K562 (cell line): ENCODE data around the gene BIRC3. TPM values are rescaled to one million over a fixed set of nuclear protein-coding genes. Genes with fewer than 3 reads are reported as not detected.

Experiments
- ETV6 ChIP-seq, 3 experiments: fragments of 150-350 bp in 1 of 3; sonication (generic) in 1 of 3; formaldehyde crosslinking in 1 of 3; IDR thresholded peaks; 2 replicates each; pipeline versions ENCODE4 v1.6.1 to v1.8.0; 2014 to 2022; ENCODE audit warnings: borderline replicate concordance in 2 of 3, low read depth in 2 of 3, antibody characterized with exemption in 1 of 3, low read length in 1 of 3, mild to moderate bottlenecking in 1 of 3, missing genetic modification reagents in 1 of 3
- GATA2 ChIP-seq: sonication (generic); formaldehyde crosslinking; IDR thresholded peaks from 2 replicates; pipeline ENCODE4 v1.4.0; 2020; ENCODE audit warnings: mild to moderate bottlenecking, missing genetic modification reagents
- HMG20A ChIP-seq: fragments of 450-650 bp; formaldehyde crosslinking; conservative IDR thresholded peaks from 2 replicates; pipeline ENCODE4 v1.4.0; 2020; ENCODE audit warnings: mild to moderate bottlenecking, mixed read lengths
- MAZ ChIP-seq, 2 experiments: fragments of 450-650 bp in 1 of 2; sonication (generic) in 1 of 2; formaldehyde crosslinking; IDR thresholded peaks in 1 of 2; conservative IDR thresholded peaks in 1 of 2; 2 replicates each; pipeline versions ENCODE4 v1.4.0 to v1.5.0; 2020; ENCODE audit warnings: mild to moderate bottlenecking in 1 of 2, missing genetic modification reagents in 1 of 2
- MGA ChIP-seq: fragments of 450-650 bp; IDR thresholded peaks from 2 replicates; pipeline ENCODE4 v1.6.1; 2016; ENCODE audit warnings: mild to moderate bottlenecking, moderate library complexity
- NCOA2 ChIP-seq, 2 experiments: fragments of 450-650 bp; IDR thresholded peaks; 2 replicates each; pipeline ENCODE4 v1.6.1; 2018; ENCODE audit warnings: mild to moderate bottlenecking in 2 of 2, moderate library complexity in 1 of 2; ENCODE audit not compliant: partially characterized antibody in 2 of 2
- RUNX1 ChIP-seq: sonication (generic); IDR thresholded peaks from 2 replicates; pipeline ENCODE4 v1.6.1; 2016; ENCODE audit warnings: antibody characterized with exemption, low read depth
- SPI1 ChIP-seq: IDR thresholded peaks from 2 replicates; pipeline ENCODE4 v1.6.1; 2011; ENCODE audit warnings: low read depth, low read length, control low read depth, borderline replicate concordance
- ZNF696 ChIP-seq: fragments of 250-450 bp; sonication (Bioruptor Pico); conservative IDR thresholded peaks from 2 replicates; pipeline ENCODE4 v1.4.0; 2020; ENCODE audit warnings: mild to moderate bottlenecking, moderate library complexity
- ZNF707 ChIP-seq: fragments of 250-450 bp; sonication (Bioruptor Pico); conservative IDR thresholded peaks from 2 replicates; pipeline ENCODE4 v1.8.0; 2022; ENCODE audit warnings: inconsistent platforms, mild to moderate bottlenecking, moderate library complexity
- polyA plus RNA-seq, 8 experiments: library from polyadenylated mRNA; depleted of rRNA in 4 of 8; stranded (reverse) in 5 of 8; unstranded in 3 of 8; fragments of >200 nt; fragmentation: Nextera tagmentation in 2 of 8; fragmentation: Illumina TruSeq in 1 of 8; extraction: Ambion mirVana in 2 of 8; extraction: Trizol in 1 of 8; gene quantifications; 2 replicates each; pipeline versions ENCODE4 v1.2.1 to v1.2.3, GENCODE V29; 2011 to 2014; ENCODE audit warnings: inconsistent platforms in 1 of 8, missing spikeins in 1 of 8
- total RNA-seq, 7 experiments: library from RNA; depleted of rRNA in 6 of 7; stranded (reverse); fragments of >200 nt in 6 of 7; fragmentation: Illumina TruSeq in 2 of 7; extraction: Trizol in 2 of 7; gene quantifications; 2 replicates each; pipeline versions ENCODE4 v1.2.1 to v1.2.3, GENCODE V29; 2011 to 2021; ENCODE audit warnings: low replicate concordance in 1 of 7
- TF ChIP-seq, protein P1 (sequence below): sonication (generic); formaldehyde crosslinking; IDR thresholded peaks from 2 replicates; pipeline ENCODE4 v1.5.0; 2020; ENCODE audit warnings: missing genetic modification reagents

BIRC3 gene
- total and polyA plus RNA-seq, 9 of the 15 experiments (the other 6 are each of a cell fraction or from before 2014, with no cell fraction given): 0.08 to 0.42 (median 0.18) TPM

DNA sequence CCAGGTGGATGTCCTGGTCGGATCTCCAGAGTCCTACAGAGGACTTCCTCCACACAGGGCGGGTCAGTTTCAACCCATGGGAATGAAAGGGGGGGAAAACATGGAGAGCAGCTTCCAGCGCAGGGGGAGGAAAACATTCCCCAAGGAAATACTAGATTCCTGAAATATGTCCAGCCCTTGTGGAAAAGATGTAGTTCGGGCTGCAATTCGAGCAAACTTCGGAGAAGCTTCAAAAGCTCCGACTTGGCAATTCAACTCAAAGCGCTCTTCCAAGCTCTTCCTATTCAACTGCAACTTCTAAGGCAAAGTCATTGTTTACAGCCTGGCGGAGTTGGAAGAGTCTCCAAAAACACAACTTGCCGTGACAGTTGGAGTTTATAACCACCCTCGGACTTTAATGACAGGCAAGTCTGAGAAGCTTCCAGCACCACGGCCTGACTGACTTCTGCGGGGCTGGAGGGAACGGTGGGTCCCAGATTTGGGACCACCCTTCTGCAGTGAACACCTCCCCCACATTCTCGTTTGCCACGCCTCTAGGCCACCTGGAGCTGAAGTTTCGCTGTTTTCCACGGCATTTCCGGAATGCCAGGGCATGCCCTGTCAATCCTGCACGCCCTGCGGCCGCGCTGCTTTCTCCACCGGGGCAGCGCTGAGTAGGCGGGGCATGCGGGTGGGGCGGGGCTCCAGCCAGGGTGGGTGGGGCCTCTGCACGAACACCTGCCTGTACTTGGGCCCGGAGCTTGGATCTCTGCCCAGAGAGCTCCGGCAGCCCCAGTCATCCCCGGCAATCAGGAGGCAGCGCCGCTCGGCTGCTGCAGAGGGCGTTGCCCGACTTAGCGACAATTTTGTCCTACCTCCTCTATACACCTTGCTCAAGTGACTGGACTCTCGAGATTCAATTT lies 49.0 kb upstream of the BIRC3 start (continued):
- TF ChIP-seq ETV6 (IDR thresholded peaks at IDR 0.05; ENCODE audit: borderline replicate concordance in 1 of 2, low read depth in 2 of 2, low read length in 1 of 2) (no peak), ETV6 (CRISPR knock-in tag; IDR thresholded peaks at IDR 0.05; ENCODE audit: borderline replicate concordance) (no peak), ZNF696 (CRISPR knock-in tag) (no peak), MAZ (CRISPR knock-in tag; conservative IDR thresholded peaks at IDR 0.05 in 1 of 2, IDR thresholded peaks at IDR 0.05 in 1 of 2) (peak in 1 of 2 experiments; percentile 71; a peak in 2 of 4 replicates), SPI1 (no peak), ZNF707 (CRISPR knock-in tag) (no peak), RUNX1 (no peak), GATA2 (no peak), HMG20A (CRISPR knock-in tag) (no peak), MGA (no peak), NCOA2 (IDR thresholded peaks at IDR 0.05; ENCODE audit: partially characterized antibody in 2 of 2) (no peak)
- TF ChIP-seq, protein P1, sequence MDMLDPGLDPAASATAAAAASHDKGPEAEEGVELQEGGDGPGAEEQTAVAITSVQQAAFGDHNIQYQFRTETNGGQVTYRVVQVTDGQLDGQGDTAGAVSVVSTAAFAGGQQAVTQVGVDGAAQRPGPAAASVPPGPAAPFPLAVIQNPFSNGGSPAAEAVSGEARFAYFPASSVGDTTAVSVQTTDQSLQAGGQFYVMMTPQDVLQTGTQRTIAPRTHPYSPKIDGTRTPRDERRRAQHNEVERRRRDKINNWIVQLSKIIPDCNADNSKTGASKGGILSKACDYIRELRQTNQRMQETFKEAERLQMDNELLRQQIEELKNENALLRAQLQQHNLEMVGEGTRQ (CRISPR knock-in tag): no peak
